Activated CD4-positive, alpha-beta T cell treated with anti-CD3 and anti-CD28 coated beads, Interleukin-2, amount 10 ng/mL, durations not matched to agents 24 days and 14 days (primary cell): ENCODE results near the gene EXOSC5. TPM values are rescaled to one million over a fixed set of nuclear protein-coding genes. Genes with fewer than 3 reads are reported as not detected.
A peak's percentile ranks its signal among the peaks of the same experiment; 100 is the strongest.

Experiments
- DNase-seq: peaks from one replicate; pipeline ENCODE4 v3.0.0; 2022
- H3K27ac Mint-ChIP-seq: one replicate; pipeline ENCODE4 v1.8.0; 2022; ENCODE audit warnings: mild to moderate bottlenecking, mixed read lengths
- H3K27me3 Mint-ChIP-seq: one replicate; pipeline ENCODE4 v1.8.0; 2022; ENCODE audit warnings: mixed read lengths
- H3K36me3 Mint-ChIP-seq: one replicate; pipeline ENCODE4 v1.8.0; 2022; ENCODE audit warnings: low read depth, mild to moderate bottlenecking, mixed read lengths
- H3K4me1 Mint-ChIP-seq: one replicate; pipeline ENCODE4 v1.8.0; 2021; ENCODE audit warnings: mixed read lengths
- H3K4me3 Mint-ChIP-seq: one replicate; pipeline ENCODE4 v1.8.0; 2022; ENCODE audit warnings: mild to moderate bottlenecking, moderate library complexity, mixed read lengths
- H3K9me3 Mint-ChIP-seq: one replicate; pipeline ENCODE4 v1.8.0; 2021; ENCODE audit warnings: mixed read lengths
- intact Hi-C: fragments of 100-400 bp; cut with micrococcal nuclease; formaldehyde crosslinking; loops from one replicate; pipeline ENCODE4 v1.15.1; 2023
- total RNA-seq: library from RNA; stranded (reverse); gene quantifications from 2 replicates; pipeline ENCODE4 v1.2.3, GENCODE V29; 2022

The EXOSC5 gene
- total RNA-seq, 1 donor from 2014 or later: 69.2 TPM

- DNase-seq: no peak
- Mint-ChIP-seq H3K4me3 (no peak overlapping the region), H3K27me3 (no peaks in the 10 kb centered on the region), H3K27ac (no peak overlapping the region), H3K9me3 (no peaks in the 10 kb centered on the region), H3K36me3 (peaks cover 28% of the 10 kb centered on the region), H3K4me1 (peaks cover 9% of the 10 kb centered on the region)
- intact Hi-C loops: no loop called here
Observed at GRCh38 chr19:41433171-41433570, 36.0 kb upstream of the EXOSC5 start.

- Mint-ChIP-seq H3K4me1 (peaks cover 14% of the 10 kb centered on the region), H3K27ac (no peak overlapping the region), H3K4me3 (no peak overlapping the region), H3K9me3 (no peaks in the 10 kb centered on the region), H3K36me3 (peaks cover 28% of the 10 kb centered on the region), H3K27me3 (no peaks in the 10 kb centered on the region)
- DNase-seq: no peak
- intact Hi-C loops: no loop called here
Observed at GRCh38 chr19:41431426-41432386, 34.5 kb upstream of the EXOSC5 start.

GRCh38 chr19:41430922-41431321 is 33.8 kb upstream of the EXOSC5 start:
- intact Hi-C loops: no loop called here
- peak overlapping the region; percentile 12 for H3K27ac Mint-ChIP-seq
- peaks cover 14% of the 10 kb centered on the region for H3K4me1 Mint-ChIP-seq
- no peak overlapping the region for H3K4me3 Mint-ChIP-seq
- H3K27me3 Mint-ChIP-seq: no peaks in the 10 kb centered on the region
- peaks cover 25% of the 10 kb centered on the region for H3K36me3 Mint-ChIP-seq
- H3K9me3 Mint-ChIP-seq: no peaks in the 10 kb centered on the region
- no peak for DNase-seq

- Mint-ChIP-seq H3K27me3 (no peaks in the 10 kb centered on the region), H3K4me1 (peaks cover 12% of the 10 kb centered on the region), H3K36me3 (peaks cover 23% of the 10 kb centered on the region), H3K27ac (peak overlapping the region; percentile 61), H3K9me3 (no peaks in the 10 kb centered on the region), H3K4me3 (peak overlapping the region; percentile 91)
- DNase-seq: no peak
- intact Hi-C loops: loop anchor here (1.0 kb wide), 1 partner anchor 11 kb away; the partner anchor contains the start of gene DMAC2
Observed at GRCh38 chr19:41428481-41428859, 31.3 kb upstream of the EXOSC5 start.

- intact Hi-C loops: loop anchor here (1.0 kb wide), 1 partner anchor 11 kb away; the partner anchor contains the start of gene DMAC2
- DNase-seq: peak; percentile 74
- H3K36me3 Mint-ChIP-seq: peaks cover 22% of the 10 kb centered on the region
- peak overlapping the region; percentile 95 for H3K27ac Mint-ChIP-seq
- H3K9me3 Mint-ChIP-seq: no peaks in the 10 kb centered on the region
- H3K4me1 Mint-ChIP-seq: peaks cover 12% of the 10 kb centered on the region
- no peaks in the 10 kb centered on the region for H3K27me3 Mint-ChIP-seq
- peak overlapping the region; percentile 91 for H3K4me3 Mint-ChIP-seq
Observed at GRCh38 chr19:41427647-41428480, 30.7 kb upstream of the EXOSC5 start.

- H3K36me3 Mint-ChIP-seq: peaks cover 24% of the 10 kb centered on the region
- H3K4me1 Mint-ChIP-seq: peaks cover 12% of the 10 kb centered on the region
- no peaks in the 10 kb centered on the region for H3K27me3 Mint-ChIP-seq
- intact Hi-C loops: no loop called here
- peak within 1 kb of the TSS; percentile 91 for H3K4me3 Mint-ChIP-seq
- H3K27ac Mint-ChIP-seq: peak within 1 kb of the TSS; percentile 95
- H3K9me3 Mint-ChIP-seq: no peaks in the 10 kb centered on the region
- DNase-seq: peak; percentile 79
Observed at GRCh38 chr19:41426952-41427646, 29.9 kb upstream of the EXOSC5 start, which contains the start of gene B3GNT8. Gene B3GNT8 (minus strand): TSS chr19:41427374. CDS start chr19:41426778, 596 bp downstream.

GRCh38 chr19:41426116-41426841 is 29.1 kb upstream of the EXOSC5 start:
- H3K27me3 Mint-ChIP-seq: no peaks in the 10 kb centered on the region
- H3K4me1 Mint-ChIP-seq: peaks cover 13% of the 10 kb centered on the region
- no peak overlapping the region for H3K27ac Mint-ChIP-seq
- H3K4me3 Mint-ChIP-seq: no peak overlapping the region
- H3K36me3 Mint-ChIP-seq: peaks cover 22% of the 10 kb centered on the region
- intact Hi-C loops: no loop called here
- DNase-seq: no peak
- no peaks in the 10 kb centered on the region for H3K9me3 Mint-ChIP-seq

- no peaks in the 10 kb centered on the region for H3K9me3 Mint-ChIP-seq
- H3K36me3 Mint-ChIP-seq: peaks cover 19% of the 10 kb centered on the region
- no peak for DNase-seq
- peaks cover 13% of the 10 kb centered on the region for H3K4me1 Mint-ChIP-seq
- peak overlapping the region; percentile 70 for H3K27ac Mint-ChIP-seq
- intact Hi-C loops: no loop called here
- no peak overlapping the region for H3K4me3 Mint-ChIP-seq
- H3K27me3 Mint-ChIP-seq: no peaks in the 10 kb centered on the region
Observed at GRCh38 chr19:41425174-41426115, 28.3 kb upstream of the EXOSC5 start.

- no peaks in the 10 kb centered on the region for H3K9me3 Mint-ChIP-seq
- H3K27ac Mint-ChIP-seq: no peak overlapping the region
- no peak for DNase-seq
- H3K4me1 Mint-ChIP-seq: peaks cover 13% of the 10 kb centered on the region
- H3K4me3 Mint-ChIP-seq: no peak overlapping the region
- no peaks in the 10 kb centered on the region for H3K27me3 Mint-ChIP-seq
- peaks cover 24% of the 10 kb centered on the region for H3K36me3 Mint-ChIP-seq
- intact Hi-C loops: no loop called here
Observed at GRCh38 chr19:41424335-41425173, 27.4 kb upstream of the EXOSC5 start.

- Mint-ChIP-seq H3K9me3 (no peaks in the 10 kb centered on the region), H3K27me3 (no peaks in the 10 kb centered on the region), H3K4me3 (no peak overlapping the region), H3K27ac (no peak overlapping the region), H3K4me1 (peaks cover 6% of the 10 kb centered on the region), H3K36me3 (peaks cover 31% of the 10 kb centered on the region)
- intact Hi-C loops: no loop called here
- DNase-seq: no peak
Observed at GRCh38 chr19:41422955-41423354, 25.8 kb upstream of the EXOSC5 start.

GRCh38 chr19:41422456-41422855 is 25.3 kb upstream of the EXOSC5 start:
- peaks cover 1% of the 10 kb centered on the region for H3K4me1 Mint-ChIP-seq
- intact Hi-C loops: no loop called here

More at GRCh38 chr19:41422456-41422855, 25.3 kb upstream of the EXOSC5 start:
- no peak overlapping the region for H3K4me3 Mint-ChIP-seq
- no peak for DNase-seq
- H3K27me3 Mint-ChIP-seq: no peaks in the 10 kb centered on the region
- no peak overlapping the region for H3K27ac Mint-ChIP-seq
- H3K9me3 Mint-ChIP-seq: no peaks in the 10 kb centered on the region
- peaks cover 31% of the 10 kb centered on the region for H3K36me3 Mint-ChIP-seq
